Nephron (organoid): ENCODE data around the gene UBASH3A.

Source experiments
- H3K27ac Mint-ChIP-seq, 3 experiments: 2 replicates each; pipeline ENCODE4 v1.8.0; 2020; ENCODE audit warnings: mixed read lengths in 3 of 3, mild to moderate bottlenecking in 2 of 3, moderate library complexity in 1 of 3
- H3K27me3 Mint-ChIP-seq: 2 replicates; pipeline ENCODE4 v1.8.0; 2021; ENCODE audit warnings: low read depth, mild to moderate bottlenecking, moderate library complexity, mixed read lengths
- H3K36me3 Mint-ChIP-seq: 2 replicates; pipeline ENCODE4 v1.8.0; 2020; ENCODE audit warnings: low read depth, mixed read lengths
- H3K4me1 Mint-ChIP-seq: 2 replicates; pipeline ENCODE4 v1.8.0; 2020; ENCODE audit warnings: mixed read lengths
- H3K4me3 Mint-ChIP-seq, 3 experiments: 2 replicates each; pipeline ENCODE4 v1.8.0; 2020; ENCODE audit warnings: mild to moderate bottlenecking in 3 of 3, mixed read lengths in 3 of 3, moderate library complexity in 2 of 3
- H3K9me3 Mint-ChIP-seq: 2 replicates; pipeline ENCODE4 v1.8.0; 2020; ENCODE audit warnings: mixed read lengths
- CTCF ChIP-seq, 3 experiments: fragments of 200-600 bp; sonication (generic); IDR thresholded peaks; one replicate each; pipeline ENCODE4 v1.5.0; 2021; ENCODE audit warnings: antibody characterized with exemption in 3 of 3; ENCODE audit not compliant: unreplicated experiment in 3 of 3

Gene UBASH3A

GRCh38 chr21:42426424-42426823 lies 22.7 kb downstream of the UBASH3A start:
- Mint-ChIP-seq H3K36me3 (no peaks in the 10 kb centered on the region), H3K27me3 (peaks cover 33% of the 10 kb centered on the region), H3K27ac (no peak overlapping the region), H3K9me3 (peaks cover 2% of the 10 kb centered on the region), H3K4me1 (no peaks in the 10 kb centered on the region), H3K4me3 (no peak overlapping the region)
- TF ChIP-seq CTCF (IDR thresholded peaks at IDR 0.05; ENCODE audit: unreplicated experiment in 3 of 3) = no peak

DNA sequence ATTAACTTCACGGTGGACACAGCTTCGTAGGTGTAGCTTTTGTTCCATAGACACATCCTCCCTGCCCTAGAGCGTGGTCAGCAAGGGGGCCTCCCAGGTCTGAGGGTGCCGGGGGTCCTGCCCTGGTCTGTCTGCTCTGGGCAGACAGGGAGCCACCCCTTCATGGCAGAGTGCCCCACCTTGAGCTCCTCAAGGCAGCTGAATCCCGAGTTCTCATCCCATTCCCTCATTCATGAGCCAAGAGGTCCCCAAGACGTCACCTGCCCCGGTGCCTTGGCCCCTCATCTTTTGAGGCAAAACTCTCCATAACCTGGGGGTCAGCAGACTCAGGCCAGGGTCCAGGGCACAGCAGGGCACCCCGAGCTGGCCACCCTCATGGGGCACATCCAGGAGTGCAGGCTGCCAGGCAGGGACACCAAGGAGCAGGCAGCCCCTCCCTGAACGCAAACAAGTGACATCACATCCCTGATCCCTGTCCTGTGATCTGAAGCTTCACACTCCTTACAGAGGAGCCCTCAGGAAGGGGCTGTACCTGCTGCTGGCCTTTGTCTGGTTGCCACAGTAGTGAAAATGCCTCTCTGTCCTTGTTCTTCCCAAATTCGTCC lies 23.3 kb downstream of the UBASH3A start:
- peaks cover 33% of the 10 kb centered on the region for H3K27me3 Mint-ChIP-seq
- H3K27ac Mint-ChIP-seq = no peak overlapping the region
- H3K36me3 Mint-ChIP-seq = no peaks in the 10 kb centered on the region
- no peak overlapping the region for H3K4me3 Mint-ChIP-seq
- no peaks in the 10 kb centered on the region for H3K4me1 Mint-ChIP-seq
- H3K9me3 Mint-ChIP-seq = peaks cover under 1% of the 10 kb centered on the region
- no peak for TF ChIP-seq CTCF (IDR thresholded peaks at IDR 0.05; ENCODE audit: unreplicated experiment in 3 of 3)

GRCh38 chr21:42427809-42428419 lies 24.2 kb downstream of the UBASH3A start:
- H3K27ac Mint-ChIP-seq = no peak overlapping the region
- no peaks in the 10 kb centered on the region for H3K36me3 Mint-ChIP-seq
- TF ChIP-seq CTCF (IDR thresholded peaks at IDR 0.05; ENCODE audit: unreplicated experiment in 3 of 3) = no peak
- H3K4me3 Mint-ChIP-seq = no peak overlapping the region
- H3K27me3 Mint-ChIP-seq = peaks cover 33% of the 10 kb centered on the region
- H3K4me1 Mint-ChIP-seq = no peaks in the 10 kb centered on the region
- peaks cover 6% of the 10 kb centered on the region for H3K9me3 Mint-ChIP-seq

DNA sequence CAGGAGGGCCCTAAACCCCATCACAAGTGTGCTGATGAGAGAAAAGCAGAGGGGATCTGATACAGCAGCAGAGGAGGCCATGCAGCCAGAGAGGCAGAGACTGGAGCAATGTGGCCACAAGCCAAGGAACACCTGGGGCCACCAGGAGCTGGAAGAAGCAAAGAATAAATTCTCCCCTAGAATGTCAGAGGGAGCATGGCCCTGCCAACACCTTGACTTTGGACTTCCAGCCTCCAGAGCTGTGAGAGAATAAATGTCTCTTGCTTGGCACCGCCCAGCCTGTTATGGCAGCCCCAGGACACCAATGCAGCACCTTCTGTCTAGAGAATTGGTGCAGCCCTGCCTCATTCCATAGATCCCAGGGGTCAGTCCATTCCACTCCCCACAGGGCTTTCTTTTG lies 25.3 kb downstream of the UBASH3A start:
- Mint-ChIP-seq H3K27ac (no peak overlapping the region), H3K4me1 (no peaks in the 10 kb centered on the region), H3K4me3 (no peak overlapping the region), H3K9me3 (peaks cover 6% of the 10 kb centered on the region), H3K36me3 (no peaks in the 10 kb centered on the region), H3K27me3 (peaks cover 33% of the 10 kb centered on the region)
- TF ChIP-seq CTCF (IDR thresholded peaks at IDR 0.05; ENCODE audit: unreplicated experiment in 3 of 3) = no peak

DNA sequence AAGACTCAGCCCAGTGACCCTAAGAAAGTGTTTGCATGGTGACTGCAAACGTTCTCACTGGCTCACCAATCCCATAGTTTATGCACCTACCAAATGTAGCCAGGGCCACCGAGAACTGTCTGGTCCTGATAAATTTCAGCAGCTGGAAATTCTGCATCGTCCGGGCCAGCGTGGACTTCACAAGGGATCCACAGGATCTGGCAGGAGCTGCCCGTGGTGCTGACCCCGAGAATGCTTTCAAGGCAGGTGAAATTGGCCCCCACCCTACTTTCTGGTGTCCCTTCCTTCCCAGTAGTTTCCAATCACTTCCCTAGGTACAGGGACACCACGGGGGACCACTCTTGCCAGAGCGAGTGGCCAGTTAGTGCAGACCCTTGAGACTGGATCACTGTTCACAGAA lies 26.2 kb downstream of the UBASH3A start:
- Mint-ChIP-seq H3K4me1 (no peaks in the 10 kb centered on the region), H3K36me3 (no peaks in the 10 kb centered on the region)
- TF ChIP-seq CTCF (IDR thresholded peaks at IDR 0.05; ENCODE audit: unreplicated experiment in 3 of 3) = no peak

GRCh38 chr21:42430521-42430920 lies 26.8 kb downstream of the UBASH3A start:
- H3K4me3 Mint-ChIP-seq = no peak overlapping the region
- H3K27ac Mint-ChIP-seq = no peak overlapping the region
- no peaks in the 10 kb centered on the region for H3K4me1 Mint-ChIP-seq
- no peaks in the 10 kb centered on the region for H3K36me3 Mint-ChIP-seq
- H3K9me3 Mint-ChIP-seq = peaks cover 6% of the 10 kb centered on the region
- H3K27me3 Mint-ChIP-seq = peaks cover 33% of the 10 kb centered on the region
- TF ChIP-seq CTCF (IDR thresholded peaks at IDR 0.05; ENCODE audit: unreplicated experiment in 3 of 3) = no peak

More for the DNA sequence above, 26.2 kb downstream of the UBASH3A start:
- peaks cover 33% of the 10 kb centered on the region for H3K27me3 Mint-ChIP-seq
- H3K27ac Mint-ChIP-seq = no peak overlapping the region
- H3K4me3 Mint-ChIP-seq = no peak overlapping the region
- H3K9me3 Mint-ChIP-seq = peaks cover 6% of the 10 kb centered on the region
